HG02970 (cell line): ENCODE data around the gene ATF5.
"Not testable (repeated sequence)": the region's sequence is repeated elsewhere in the genome, so short reads cannot be mapped to it uniquely, and the experiment has no call there.

Experiments used
- ATAC-seq: cut with Tn5 transposase; IDR thresholded peaks from one replicate; pipeline ENCODE4 v1.9.1; 2021; ENCODE audit warnings: mild to moderate bottlenecking, moderate library complexity, moderate number of reproducible peaks; ENCODE audit not compliant: unreplicated experiment, low FRiP score

Gene ATF5

GRCh38 chr19:49939721-49940481 is 10.9 kb downstream of the ATF5 start:
- no peak for ATAC-seq

GRCh38 chr19:49940482-49940791 is 11.4 kb downstream of the ATF5 start:
- ATAC-seq = no peak

- ATAC-seq = not testable (repeated sequence)
Observed at GRCh38 chr19:49944567-49944966, 15.6 kb downstream of the ATF5 start.

- ATAC-seq = no peak
Observed at GRCh38 chr19:49946415-49946814, 17.4 kb downstream of the ATF5 start.

- no peak for ATAC-seq
Observed at GRCh38 chr19:49949742-49950589, 21.0 kb downstream of the ATF5 start.

- ATAC-seq = no peak
Observed at GRCh38 chr19:49950590-49950948, 21.6 kb downstream of the ATF5 start.

GRCh38 chr19:49950956-49951526 is 22.0 kb downstream of the ATF5 start:
- ATAC-seq = no peak

- ATAC-seq = no peak
Observed at GRCh38 chr19:49951806-49952478, 22.9 kb downstream of the ATF5 start.

GRCh38 chr19:49952479-49952836 is 23.5 kb downstream of the ATF5 start:
- no peak for ATAC-seq

- no peak for ATAC-seq
Observed at GRCh38 chr19:49952906-49953305, 23.9 kb downstream of the ATF5 start.

GRCh38 chr19:49953416-49953815 is 24.4 kb downstream of the ATF5 start:
- ATAC-seq = no peak

- no peak for ATAC-seq
Observed at GRCh38 chr19:49954092-49954829, 25.3 kb downstream of the ATF5 start.

- ATAC-seq = no peak
Observed at GRCh38 chr19:49954933-49955332, 25.9 kb downstream of the ATF5 start.

- ATAC-seq = no peak
Observed at GRCh38 chr19:49956115-49956495, 27.1 kb downstream of the ATF5 start.

- no peak for ATAC-seq
Observed at GRCh38 chr19:49957262-49957915, 28.4 kb downstream of the ATF5 start.

GRCh38 chr19:49958144-49958543 is 29.1 kb downstream of the ATF5 start:
- not testable (repeated sequence) for ATAC-seq

GRCh38 chr19:49958596-49958995 is 29.6 kb downstream of the ATF5 start:
- ATAC-seq = not testable (repeated sequence)

- not testable (repeated sequence) for ATAC-seq
Observed at GRCh38 chr19:49959892-49960291, 30.9 kb downstream of the ATF5 start.

GRCh38 chr19:49960980-49961379 is 32.0 kb downstream of the ATF5 start, which contains the start of gene SIGLEC11:
Gene SIGLEC11 (minus strand): TSS chr19:49961172. CDS start chr19:49961081, 91 bp downstream.
- ATAC-seq = not testable (repeated sequence)
